H1 (cell line): ENCODE data around the gene GPR39. TPM values are rescaled to one million over a fixed set of nuclear protein-coding genes. Genes with fewer than 3 reads are reported as not detected.

Source experiments
- CTCF ChIA-PET: fragments of 300-600 bp; sonication (Branson Sonifier 250); formaldehyde crosslinking; loops from one replicate; lab custom pipeline; 2021; ENCODE audit not compliant: partially characterized antibody; lab: Charles Lee
- POLR2A ChIA-PET: fragments of 300-600 bp; sonication (Branson Sonifier 250); formaldehyde crosslinking; loops from one replicate; lab custom pipeline; 2021; ENCODE audit warnings: inconsistent platforms; ENCODE audit not compliant: partially characterized antibody; lab: Charles Lee
- DNase-seq, 2 experiments: peaks; one replicate each; pipeline versions ENCODE4 v3.0.0 to v3.0.0-alpha.2; 2010 to 2022; ENCODE audit warnings: low spot score in 2 of 2, low read depth in 1 of 2, mixed read lengths in 1 of 2
- FAIRE-seq: peaks from 2 replicates; lab custom pipeline; 2011; peaks lifted over from hg19 to GRCh38; lab: Jason Lieb, UNC
- H2AFZ ChIP-seq: 2 replicates; pipeline ENCODE4 v1.8.1; 2012; ENCODE audit warnings: low read length, inconsistent platforms
- H2AK5ac ChIP-seq: 2 replicates; pipeline ENCODE4 v1.6.1; 2013; ENCODE audit warnings: low read depth, low read length
- H2BK120ac ChIP-seq: replicated peaks from 2 replicates; pipeline ENCODE3; 2013; ENCODE audit warnings: low read depth, low read length, inconsistent platforms
- H2BK12ac ChIP-seq: 2 replicates; pipeline ENCODE4 v1.6.1; 2013; ENCODE audit warnings: low read depth, low read length
- H2BK15ac ChIP-seq: 2 replicates; pipeline ENCODE4 v1.6.1; 2013; ENCODE audit warnings: low read length
- H2BK20ac ChIP-seq: 2 replicates; pipeline ENCODE4 v1.6.1; 2013; ENCODE audit warnings: low read length
- H2BK5ac ChIP-seq: 2 replicates; pipeline ENCODE4 v1.6.1; 2013; ENCODE audit warnings: low read depth, low read length
- H3K14ac ChIP-seq: 2 replicates; pipeline ENCODE4 v1.6.1; 2013; ENCODE audit warnings: inconsistent platforms; ENCODE audit not compliant: insufficient read length
- H3K18ac ChIP-seq: 2 replicates; pipeline ENCODE4 v1.6.1; 2013; ENCODE audit warnings: low read length; ENCODE audit errors: extremely low read depth
- H3K23ac ChIP-seq: 2 replicates; pipeline ENCODE4 v1.6.1; 2013; ENCODE audit warnings: inconsistent platforms; ENCODE audit not compliant: insufficient read length
- H3K23me2 ChIP-seq: 2 replicates; pipeline ENCODE4 v1.6.1; 2013; ENCODE audit warnings: low read depth, low read length
- H3K27ac ChIP-seq: 2 replicates; pipeline ENCODE4 v1.6.1; 2011; ENCODE audit warnings: low read depth, low read length, inconsistent platforms
- H3K27me3 ChIP-seq, 4 experiments: replicated peaks in 1 of 4; 1 replicate in 1 of 4; 2 replicates in 3 of 4; pipeline versions ENCODE4 v1.6.1 to v1.8.1; 2011 to 2013; ENCODE audit warnings: low read length in 3 of 4, mild to moderate bottlenecking in 3 of 4, inconsistent platforms in 2 of 4, mixed read lengths in 2 of 4, moderate library complexity in 1 of 4; ENCODE audit not compliant: control insufficient read depth in 3 of 4, insufficient read depth in 3 of 4; ENCODE audit errors: extremely low read depth in 1 of 4
- H3K36me3 ChIP-seq, 4 experiments: 2 replicates each; pipeline versions ENCODE4 v1.6.1 to v1.8.1; 2011 to 2013; ENCODE audit warnings: mild to moderate bottlenecking in 4 of 4, low read length in 3 of 4, moderate library complexity in 2 of 4, control low read depth in 1 of 4, inconsistent platforms in 1 of 4; ENCODE audit not compliant: insufficient read depth in 4 of 4, control insufficient read depth in 2 of 4
- H3K4ac ChIP-seq: replicated peaks from 2 replicates; pipeline ENCODE3; 2013; ENCODE audit warnings: low read length, low read depth, mixed read lengths, inconsistent platforms; ENCODE audit not compliant: insufficient read length
- H3K4me1 ChIP-seq, 4 experiments: replicated peaks in 1 of 4; 1 replicate in 1 of 4; 2 replicates in 3 of 4; pipeline versions ENCODE4 v1.6.1 to v1.8.1; 2011 to 2013; ENCODE audit warnings: low read length in 3 of 4, inconsistent platforms in 2 of 4, mixed read lengths in 1 of 4; ENCODE audit not compliant: insufficient read depth in 4 of 4, control insufficient read depth in 3 of 4
- H3K4me2 ChIP-seq, 2 experiments: 2 replicates each; pipeline versions ENCODE4 v1.6.1 to v1.8.1; 2011 to 2013; ENCODE audit warnings: low read depth in 2 of 2, low read length in 2 of 2, control low read depth in 1 of 2, inconsistent platforms in 1 of 2, mild to moderate bottlenecking in 1 of 2; ENCODE audit not compliant: insufficient read depth in 1 of 2
- H3K4me3 ChIP-seq, 4 experiments: fragments of 200-600, 300-600 bp in 1 of 4; sonication (generic), shearing (Covaris generic), sonication (Bioruptor Twin) in 1 of 4; 2 replicates each; pipeline versions ENCODE4 v1.5.1 to v1.8.1; 2011 to 2016; ENCODE audit warnings: low read length in 4 of 4, low read depth in 3 of 4, control low read depth in 2 of 4, inconsistent platforms in 2 of 4, mild to moderate bottlenecking in 2 of 4, mixed read lengths in 1 of 4, moderate library complexity in 1 of 4; ENCODE audit not compliant: insufficient read depth in 2 of 4; ENCODE audit errors: extremely low read depth in 1 of 4
- H3K56ac ChIP-seq: replicated peaks from 2 replicates; pipeline ENCODE3; 2013; ENCODE audit warnings: low read depth, mild to moderate bottlenecking, mixed read lengths, low read length, inconsistent platforms; ENCODE audit not compliant: insufficient read length
- H3K79me1 ChIP-seq: 2 replicates; pipeline ENCODE4 v1.6.1; 2013; ENCODE audit warnings: low read depth, low read length, control low read depth
- H3K79me2 ChIP-seq, 2 experiments: 2 replicates each; pipeline versions ENCODE4 v1.6.1 to v1.8.1; 2012 to 2013; ENCODE audit warnings: low read length in 2 of 2, mild to moderate bottlenecking in 2 of 2, inconsistent platforms in 1 of 2; ENCODE audit not compliant: insufficient read depth in 2 of 2, control insufficient read depth in 1 of 2
- H3K9ac ChIP-seq, 4 experiments: replicated peaks in 1 of 4; 1 replicate in 1 of 4; 2 replicates in 3 of 4; pipeline versions ENCODE4 v1.6.1 to v1.8.1; 2011 to 2013; ENCODE audit warnings: low read depth in 3 of 4, low read length in 3 of 4, control low read depth in 2 of 4, mild to moderate bottlenecking in 2 of 4, moderate library complexity in 2 of 4, inconsistent platforms in 1 of 4; ENCODE audit errors: extremely low read depth in 1 of 4
- H3K9me3 ChIP-seq, 2 experiments: 2 replicates each; pipeline versions ENCODE4 v1.6.1 to v1.8.1; 2012 to 2013; ENCODE audit warnings: mild to moderate bottlenecking in 2 of 2, moderate library complexity in 2 of 2, control low read depth in 1 of 2, inconsistent platforms in 1 of 2, low read depth in 1 of 2, low read length in 1 of 2, mixed read lengths in 1 of 2; ENCODE audit not compliant: insufficient read depth in 2 of 2
- H4K20me1 ChIP-seq, 2 experiments: replicated peaks in 1 of 2; 2 replicates each; pipeline versions ENCODE3 to v1.8.1; 2011 to 2013; ENCODE audit warnings: inconsistent platforms in 2 of 2, low read length in 2 of 2, mild to moderate bottlenecking in 1 of 2; ENCODE audit not compliant: insufficient read depth in 2 of 2, control insufficient read depth in 1 of 2
- H4K5ac ChIP-seq: 2 replicates; pipeline ENCODE4 v1.6.1; 2013; ENCODE audit warnings: low read length, low read depth, mixed read lengths, inconsistent platforms; ENCODE audit not compliant: insufficient read length
- H4K8ac ChIP-seq: 2 replicates; pipeline ENCODE4 v1.8.0; 2013; ENCODE audit warnings: mild to moderate bottlenecking, moderate library complexity, low read length, inconsistent platforms; ENCODE audit not compliant: insufficient read depth; ENCODE audit errors: extremely low read depth
- H4K91ac ChIP-seq: replicated peaks from 2 replicates; pipeline ENCODE3; 2013; ENCODE audit warnings: low read length, mixed read lengths, inconsistent platforms; ENCODE audit not compliant: insufficient read length
- ATF3 ChIP-seq: IDR thresholded peaks from 2 replicates; pipeline ENCODE4 v1.6.1; 2011; ENCODE audit warnings: low read depth, mild to moderate bottlenecking, low read length; ENCODE audit not compliant: insufficient read depth
- CHD2 ChIP-seq: IDR thresholded peaks from 2 replicates; pipeline ENCODE4 v1.6.1; 2012; ENCODE audit warnings: low read length, improper control_type of control experiment
- CREB1 ChIP-seq: IDR thresholded peaks from 2 replicates; pipeline ENCODE4 v1.6.1; 2012; ENCODE audit warnings: inconsistent platforms
- CTCF ChIP-seq, 3 experiments: IDR thresholded peaks; 1 replicate in 2 of 3; 2 replicates in 1 of 3; pipeline versions ENCODE4 v1.5.1 to v1.6.1; 2011; ENCODE audit warnings: low read length in 3 of 3, mild to moderate bottlenecking in 3 of 3, inconsistent platforms in 2 of 3, low read depth in 1 of 3, moderate library complexity in 1 of 3; ENCODE audit not compliant: insufficient read depth in 1 of 3; ENCODE audit errors: control extremely low read depth in 1 of 3
- FOSL1 ChIP-seq: IDR thresholded peaks from 2 replicates; pipeline ENCODE4 v1.6.1; 2011; ENCODE audit warnings: mild to moderate bottlenecking, low read depth, low read length, moderate library complexity; ENCODE audit not compliant: insufficient read depth
- GABPA ChIP-seq: IDR thresholded peaks from 2 replicates; pipeline ENCODE4 v1.6.1; 2011; ENCODE audit warnings: mild to moderate bottlenecking, low read length, moderate library complexity, borderline replicate concordance; ENCODE audit not compliant: insufficient read depth
- JUND ChIP-seq: IDR thresholded peaks from 2 replicates; pipeline ENCODE4 v1.6.1; 2011; ENCODE audit warnings: mild to moderate bottlenecking, improper control_type of control experiment, low read length
- MAFK ChIP-seq: IDR thresholded peaks from 2 replicates; pipeline ENCODE4 v1.6.1; 2012; ENCODE audit warnings: low read depth, mild to moderate bottlenecking, improper control_type of control experiment, low read length
- MAX ChIP-seq: IDR thresholded peaks from 2 replicates; pipeline ENCODE4 v1.6.1; 2012; ENCODE audit warnings: inconsistent platforms
- NRF1 ChIP-seq: IDR thresholded peaks from 2 replicates; pipeline ENCODE4 v1.6.1; 2011; ENCODE audit warnings: mild to moderate bottlenecking, low read depth, low read length, improper control_type of control experiment
- SP4 ChIP-seq: IDR thresholded peaks from 2 replicates; pipeline ENCODE4 v1.6.1; 2012; ENCODE audit warnings: low read length, inconsistent platforms
- YY1 ChIP-seq: IDR thresholded peaks from 2 replicates; pipeline ENCODE4 v1.6.1; 2011; ENCODE audit warnings: low read depth, mild to moderate bottlenecking, low read length
- WGBS, 2 experiments: shearing (Covaris generic) in 1 of 2; methylation state at CpG; one replicate each; pipeline versions ENCODE4 v1.1.6 to v1.1.7; 2013 to 2015; ENCODE audit warnings: low lambda C conversion rate in 2 of 2, mixed read lengths in 2 of 2, inconsistent platforms in 1 of 2, low coverage in 1 of 2, missing lambda C conversion rate in 1 of 2; ENCODE audit not compliant: insufficient replicate concordance in 2 of 2, insufficient coverage in 1 of 2, insufficient read length in 1 of 2; ENCODE audit errors: extremely low coverage in 1 of 2, missing lambda C conversion rate in 1 of 2; 5-methylcytosine and 5-hydroxymethylcytosine counted together
- polyA plus RNA-seq, 7 experiments: library from polyadenylated mRNA; depleted of rRNA in 3 of 7; stranded (reverse) in 5 of 7; unstranded in 2 of 7; fragments of >200 nt in 5 of 7; fragments of 200-250 nt in 2 of 7; gene quantifications; 1 replicate in 5 of 7; 2 replicates in 1 of 7; 4 replicates in 1 of 7; pipeline versions ENCODE4 v1.2.1 to v1.2.3, GENCODE V29; 2011 to 2013; ENCODE audit warnings: missing spikeins in 2 of 7, mixed read lengths in 2 of 7
- total RNA-seq: library from RNA; stranded (reverse); fragmentation: NEBNext Ultra II Directional; extraction: Animal tissue kit (Norgen Biotek cat#: 25700); gene quantifications from 2 replicates; pipeline ENCODE4 v1.2.1, GENCODE V29; 2021

GPR39 gene
- total and polyA plus RNA-seq, 2 of the 8 experiments (the other 6 are each of a cell fraction or from before 2014, with no cell fraction given) = 0.63 to 2.7 TPM

- Histone ChIP-seq H2BK15ac (no peak overlapping the region), H2BK12ac (no peak overlapping the region), H4K20me1 (no peaks in the 10 kb centered on the region), H3K27ac (no peak overlapping the region), H3K14ac (no peak overlapping the region), H2BK5ac (no peak overlapping the region), H2AFZ (no peak overlapping the region), H3K27me3 (no peaks in the 10 kb centered on the region), H2BK20ac (no peak overlapping the region), H4K91ac (no peak overlapping the region), H3K4me2 (no peak overlapping the region), H3K23ac (no peak overlapping the region), H3K4me1 (peaks cover 0 to 3% (median 0%) of the 10 kb centered on the region in 4 experiments; a peak in 1 of 7 replicates), H3K56ac (no peak overlapping the region), H3K36me3 (no peaks in the 10 kb centered on the region; a peak in 1 of 8 replicates), H3K79me2 (no peaks in the 10 kb centered on the region), H3K9me3 (no peaks in the 10 kb centered on the region), H4K5ac (no peak overlapping the region), H3K4me3 (no peak overlapping the region), H4K8ac (no peak overlapping the region), H2AK5ac (no peak overlapping the region), H2BK120ac (no peak overlapping the region), H3K79me1 (no peaks in the 10 kb centered on the region), H3K4ac (no peak overlapping the region), H3K18ac (no peak overlapping the region), H3K9ac (no peak overlapping the region; a peak in 2 of 7 replicates), H3K23me2 (no peaks in the 10 kb centered on the region)
- ChIA-PET CTCF (interaction anchor here (1.0 to 6.5 kb wide), 8 partner anchors 9 to 511 kb away, joined by 3 to 45 read pairs (median 4); partner anchors contain the start of gene LYPD1), POLR2A (no interaction called here)
- no peak for FAIRE-seq
- 86% methylated on average over 3 of the region's 3 CpGs; no CpG with 5 or more reads in 1 of the 2 experiments for WGBS, 2 experiments
- DNase-seq = no peak
- TF ChIP-seq JUND (no peak), SP4 (no peak), MAFK (no peak), CREB1 (no peak), NRF1 (no peak), ATF3 (no peak), MAX (no peak), YY1 (no peak), CHD2 (no peak), FOSL1 (no peak), GABPA (no peak), CTCF (IDR thresholded peaks at IDR 0.05; ENCODE audit: control extremely low read depth in 1 of 3, insufficient read depth in 1 of 3, low read depth in 1 of 3, low read length in 3 of 3) (no peak)
Observed at GRCh38 chr2:132659331-132659730, 242.7 kb downstream of the GPR39 start.
